DOHH2 (cell line): ENCODE measurements around the gene PIP4K2C.

Experiments
- H3F3A ChIP-seq: fragments of 200-600 bp; sonication (generic), shearing (Covaris generic); 2 replicates; pipeline ENCODE4 v1.6.0; 2016; ENCODE audit warnings: antibody characterized with exemption, mild to moderate bottlenecking; ENCODE audit not compliant: control insufficient read depth, insufficient read depth
- H3K27ac ChIP-seq: fragments of 200-600 bp; sonication (generic); 2 replicates; pipeline ENCODE4 v1.5.1; 2014; ENCODE audit warnings: low read depth, mild to moderate bottlenecking, low read length, moderate library complexity
- H3K27me3 ChIP-seq: fragments of 200-600 bp; sonication (generic); 2 replicates; pipeline ENCODE4 v1.6.1; 2014; ENCODE audit warnings: mild to moderate bottlenecking, low read length, mixed read lengths; ENCODE audit not compliant: control insufficient read depth
- H3K36me3 ChIP-seq: fragments of 200-600 bp; sonication (generic); 2 replicates; pipeline ENCODE4 v1.6.1; 2014; ENCODE audit warnings: mild to moderate bottlenecking, low read length, moderate library complexity, mixed read lengths; ENCODE audit not compliant: control insufficient read depth
- H3K4me1 ChIP-seq: fragments of 200-600 bp; sonication (generic); 2 replicates; pipeline ENCODE4 v1.6.1; 2014; ENCODE audit warnings: mild to moderate bottlenecking, low read length, mixed read lengths; ENCODE audit not compliant: control insufficient read depth
- H3K4me2 ChIP-seq: fragments of 200-600 bp; sonication (generic); 2 replicates; pipeline ENCODE4 v1.6.0; 2014; ENCODE audit warnings: mild to moderate bottlenecking, low read length, moderate library complexity
- H3K4me3 ChIP-seq: fragments of 200-600 bp; sonication (generic); 2 replicates; pipeline ENCODE4 v1.5.1; 2014; ENCODE audit warnings: mild to moderate bottlenecking, low read length, mixed read lengths
- H3K79me2 ChIP-seq: fragments of 200-600 bp; sonication (generic); 2 replicates; pipeline ENCODE4 v1.6.1; 2014; ENCODE audit warnings: mild to moderate bottlenecking, low read length, mixed read lengths; ENCODE audit not compliant: control insufficient read depth
- H3K9me2 ChIP-seq: fragments of 200-600 bp; sonication (generic); replicated peaks from 2 replicates; pipeline ENCODE4 v1.6.1; 2014; ENCODE audit warnings: mild to moderate bottlenecking, low read length, mixed read lengths; ENCODE audit not compliant: control insufficient read depth
- H3K9me3 ChIP-seq: fragments of 200-600 bp; sonication (generic); 2 replicates; pipeline ENCODE4 v1.6.1; 2014; ENCODE audit warnings: antibody characterized with exemption, low read length, mixed read lengths; ENCODE audit not compliant: control insufficient read depth, insufficient read depth
- H4K20me1 ChIP-seq: fragments of 200-600 bp; sonication (generic); 2 replicates; pipeline ENCODE4 v1.6.0; 2014; ENCODE audit warnings: low read depth, mild to moderate bottlenecking, antibody characterized with exemption, low read length, moderate library complexity; ENCODE audit not compliant: control insufficient read depth, insufficient read depth
- CTCF ChIP-seq: fragments of 200-600 bp; sonication (generic); IDR thresholded peaks from one replicate; pipeline ENCODE4 v1.5.1; 2014; ENCODE audit warnings: antibody characterized with exemption, mild to moderate bottlenecking, low read depth, low read length; ENCODE audit not compliant: poor library complexity, severe bottlenecking
- EZH2phosphoT487 ChIP-seq: fragments of 200-600 bp; sonication (generic); IDR thresholded peaks from 2 replicates; pipeline ENCODE4 v1.6.1; 2017; ENCODE audit warnings: borderline replicate concordance, mild to moderate bottlenecking, antibody characterized with exemption, low read length, moderate library complexity, mixed read lengths

PIP4K2C gene

GRCh38 chr12:57552306-57552651 lies 38.7 kb upstream of the PIP4K2C start:
- peaks cover 16% of the 10 kb centered on the region for H3K4me1 ChIP-seq
- peaks cover 26% of the 10 kb centered on the region for H3K27me3 ChIP-seq
- H3K4me3 ChIP-seq: no peak overlapping the region
- no peak overlapping the region for H3K4me2 ChIP-seq
- no peaks in the 10 kb centered on the region for H3K79me2 ChIP-seq
- no peak overlapping the region for H3K27ac ChIP-seq
- no peaks in the 10 kb centered on the region for H3K9me2 ChIP-seq
- H3F3A ChIP-seq: peaks cover 5% of the 10 kb centered on the region
- no peaks in the 10 kb centered on the region for H4K20me1 ChIP-seq
- H3K9me3 ChIP-seq: no peaks in the 10 kb centered on the region
- no peak for TF ChIP-seq EZH2phosphoT487
- TF ChIP-seq CTCF: no peak
- H3K36me3 ChIP-seq: no peaks in the 10 kb centered on the region

- Histone ChIP-seq H3K9me3 (no peaks in the 10 kb centered on the region), H3F3A (peaks cover 5% of the 10 kb centered on the region), H3K27ac (no peak overlapping the region), H3K36me3 (no peaks in the 10 kb centered on the region), H3K27me3 (peaks cover 26% of the 10 kb centered on the region), H3K9me2 (no peaks in the 10 kb centered on the region), H3K4me3 (no peak overlapping the region), H4K20me1 (no peaks in the 10 kb centered on the region), H3K79me2 (no peaks in the 10 kb centered on the region), H3K4me1 (peaks cover 11% of the 10 kb centered on the region), H3K4me2 (no peak overlapping the region)
- no peak for TF ChIP-seq CTCF
- no peak for TF ChIP-seq EZH2phosphoT487
Observed at GRCh38 chr12:57552835-57553313, 38.1 kb upstream of the PIP4K2C start.

GRCh38 chr12:57553343-57554202 lies 37.4 kb upstream of the PIP4K2C start:
- Histone ChIP-seq H3K9me3 (no peaks in the 10 kb centered on the region), H3K79me2 (no peaks in the 10 kb centered on the region), H3K36me3 (no peaks in the 10 kb centered on the region), H3K4me1 (peaks cover 11% of the 10 kb centered on the region), H3F3A (no peaks in the 10 kb centered on the region), H3K27ac (no peak overlapping the region), H4K20me1 (no peaks in the 10 kb centered on the region), H3K9me2 (no peaks in the 10 kb centered on the region), H3K27me3 (peaks cover 26% of the 10 kb centered on the region), H3K4me2 (no peak overlapping the region), H3K4me3 (no peak overlapping the region)
- no peak for TF ChIP-seq EZH2phosphoT487
- TF ChIP-seq CTCF: no peak
